Glomerular endothelial cell (primary cell): ENCODE results near the gene NHLRC1. TPM values are rescaled to one million over a fixed set of nuclear protein-coding genes. Genes with fewer than 3 reads are reported as not detected.

Experiments used
- DNase-seq: peaks from one replicate; pipeline ENCODE4 v3.0.0-alpha.2; 2011; ENCODE audit warnings: low read depth, low spot score; ENCODE audit errors: extremely low read depth
- total RNA-seq: library from RNA; depleted of rRNA; stranded (reverse); fragments of >200 nt; gene quantifications from 2 replicates; pipeline ENCODE4 v1.2.3, GENCODE V29; 2015

NHLRC1 gene
- total RNA-seq, 1 donor from 2014 or later: 3.6 TPM

DNA sequence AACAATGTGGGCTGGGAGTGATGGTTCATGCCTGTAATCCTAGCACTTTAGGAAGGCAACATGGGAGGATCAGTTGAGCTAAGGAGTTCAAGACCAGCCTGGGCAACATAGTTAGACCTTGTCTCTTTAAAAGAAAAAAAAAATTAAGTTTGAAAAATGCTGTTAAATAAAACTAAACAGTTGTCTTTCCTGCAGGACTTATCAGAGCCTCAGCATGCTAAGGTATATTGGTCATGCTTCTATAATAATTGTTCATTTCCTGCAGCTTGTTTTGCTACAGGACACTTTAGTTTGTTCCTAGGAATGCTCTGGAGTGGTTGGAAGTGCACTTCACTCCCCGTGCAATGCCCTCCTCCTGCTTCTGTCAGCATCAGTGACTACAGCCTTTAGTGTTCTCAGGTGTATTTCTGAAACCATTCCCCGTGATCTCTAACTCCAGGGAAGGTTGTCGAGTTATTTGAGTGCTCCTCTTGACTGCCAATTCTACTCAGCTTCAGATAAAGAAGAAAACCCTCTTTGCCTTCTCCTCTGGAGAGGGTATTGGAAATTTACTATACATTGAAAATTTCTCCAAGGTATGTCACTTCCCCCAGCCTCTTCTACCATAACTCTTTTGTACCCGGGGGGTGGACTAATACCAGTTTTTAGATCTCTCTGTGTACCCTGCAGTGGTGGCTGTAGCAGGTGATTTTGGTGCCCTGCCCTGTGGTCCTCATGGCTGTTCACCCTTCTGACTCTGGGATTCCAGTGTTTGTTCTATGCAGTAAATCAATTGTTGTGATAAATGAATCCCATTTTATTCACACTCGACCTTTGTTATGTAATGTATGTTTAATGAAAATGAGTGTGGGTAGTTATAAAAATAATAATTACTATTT lies 33.8 kb downstream of the NHLRC1 start:
- no peak for DNase-seq

DNA sequence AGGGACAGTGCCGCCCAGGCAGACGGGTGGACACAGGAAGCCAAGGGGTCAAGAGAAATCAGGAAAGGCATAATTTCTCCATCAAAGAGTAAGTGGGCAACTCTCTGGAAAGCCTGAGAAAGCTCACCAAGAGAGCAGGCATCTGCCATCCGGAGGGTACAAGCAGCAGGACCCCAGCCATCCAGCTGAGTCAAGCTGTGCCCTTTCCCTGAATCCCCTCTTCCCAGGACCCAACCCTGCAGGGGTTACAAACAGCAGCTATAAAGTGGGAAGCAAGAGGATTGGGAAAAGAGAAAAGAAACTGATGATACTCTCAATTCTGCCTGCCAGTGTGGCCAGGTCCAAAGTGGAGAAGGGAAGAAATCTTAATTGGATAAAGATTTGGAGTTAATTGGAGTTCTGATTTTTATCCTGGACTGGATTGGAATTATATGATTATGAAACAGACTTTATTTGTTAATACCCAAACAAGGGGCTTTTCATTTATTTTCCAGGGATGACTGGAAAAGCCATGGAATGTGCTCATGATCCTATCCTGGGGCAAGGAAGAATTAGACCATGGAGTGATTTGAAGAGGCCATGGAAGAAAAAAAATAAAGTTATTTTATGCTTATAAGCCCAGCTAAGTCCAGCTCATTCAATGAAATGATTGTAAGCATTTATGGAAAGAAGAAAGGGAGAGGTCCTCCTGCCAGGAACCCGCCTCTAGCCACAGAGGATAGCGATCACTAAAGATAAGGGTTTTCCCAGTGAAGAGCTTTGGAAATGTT lies 34.9 kb downstream of the NHLRC1 start:
- no peak for DNase-seq

DNA sequence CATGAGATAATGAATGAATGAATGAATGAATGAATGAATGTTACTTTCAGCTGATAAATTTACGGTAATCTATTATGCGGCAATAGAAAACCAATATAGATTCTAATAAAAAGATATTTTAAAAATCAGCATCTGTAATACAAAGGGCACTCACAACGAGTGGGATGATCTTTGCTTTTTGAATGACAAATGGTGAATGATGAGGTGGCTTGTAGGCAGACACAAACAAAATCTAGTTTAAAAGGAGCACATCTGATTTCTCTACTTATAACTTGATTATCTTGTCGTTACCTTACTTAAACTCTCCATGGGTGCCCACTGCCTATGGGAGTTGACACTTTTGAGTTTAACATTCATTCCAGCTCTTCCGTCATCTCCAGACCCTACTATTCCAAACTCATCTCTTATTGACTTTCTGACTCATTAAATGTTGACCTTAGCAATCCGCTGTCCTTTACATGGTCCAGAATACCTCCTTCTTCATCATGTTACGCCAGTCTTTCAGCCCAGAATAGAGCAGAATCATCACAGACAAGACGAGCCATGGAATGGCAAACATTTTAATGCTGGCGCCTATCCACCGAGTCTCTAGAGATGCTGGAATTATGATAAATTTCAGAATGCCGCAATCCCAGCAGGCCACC lies 41.3 kb downstream of the NHLRC1 start:
- no peak for DNase-seq

DNA sequence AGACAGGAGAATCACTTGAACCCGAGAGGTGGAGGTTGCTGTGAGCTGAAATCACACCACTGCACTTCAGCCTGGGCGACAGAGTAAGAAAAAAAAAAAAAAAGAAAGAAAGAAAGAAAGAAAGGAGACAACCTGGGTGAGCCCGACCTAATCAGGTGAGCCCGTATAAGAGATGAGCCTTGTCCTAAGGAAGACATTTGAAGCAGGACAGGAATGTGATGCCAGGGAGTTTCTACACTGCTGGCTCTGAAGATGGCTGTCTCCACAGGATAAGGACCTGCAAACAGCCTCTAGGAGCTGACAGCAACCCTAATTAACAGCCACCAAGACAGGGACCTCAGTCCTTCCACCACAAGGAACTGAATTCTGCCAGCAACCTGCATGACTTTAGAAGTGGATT lies 41.9 kb downstream of the NHLRC1 start:
- DNase-seq: no peak

DNA sequence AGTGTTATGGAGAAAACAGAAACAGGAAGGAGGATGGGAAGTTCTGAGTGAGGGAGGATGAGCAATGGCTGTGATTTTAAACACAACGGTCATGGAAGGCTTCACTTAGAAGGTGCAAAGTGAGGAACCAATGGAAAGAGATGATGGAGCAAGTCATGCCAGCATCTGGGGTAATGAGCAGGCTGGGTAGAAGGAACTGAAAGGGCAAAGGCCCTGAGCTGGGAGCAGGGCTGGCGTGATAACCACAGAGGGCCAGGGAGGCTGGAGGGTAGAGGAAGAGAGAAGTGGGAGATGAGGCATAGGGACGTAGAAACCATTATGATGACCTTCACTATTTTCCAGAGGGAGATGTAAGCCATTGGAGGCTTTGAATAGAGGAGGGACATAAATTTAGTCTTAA lies 43.6 kb downstream of the NHLRC1 start:
- no peak for DNase-seq

DNA sequence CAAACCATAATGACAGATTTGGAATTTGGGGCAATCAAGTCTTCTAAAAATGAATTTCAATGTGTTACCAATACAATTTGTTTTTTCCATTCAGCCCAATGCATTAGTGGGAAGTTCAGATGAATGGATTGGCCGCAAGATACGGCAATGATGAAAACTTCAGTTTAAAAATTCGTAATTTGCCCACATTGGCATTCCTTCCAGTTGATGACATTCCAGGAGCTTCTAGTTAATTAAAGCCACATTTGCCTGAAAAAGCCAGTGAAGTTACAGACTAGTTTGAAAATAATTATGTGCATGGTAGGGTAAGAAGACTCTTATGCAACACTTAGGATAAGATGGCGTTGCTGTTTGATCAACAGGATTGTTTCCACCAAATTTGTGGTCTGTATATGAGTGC lies 46.2 kb downstream of the NHLRC1 start:
- no peak for DNase-seq

DNA sequence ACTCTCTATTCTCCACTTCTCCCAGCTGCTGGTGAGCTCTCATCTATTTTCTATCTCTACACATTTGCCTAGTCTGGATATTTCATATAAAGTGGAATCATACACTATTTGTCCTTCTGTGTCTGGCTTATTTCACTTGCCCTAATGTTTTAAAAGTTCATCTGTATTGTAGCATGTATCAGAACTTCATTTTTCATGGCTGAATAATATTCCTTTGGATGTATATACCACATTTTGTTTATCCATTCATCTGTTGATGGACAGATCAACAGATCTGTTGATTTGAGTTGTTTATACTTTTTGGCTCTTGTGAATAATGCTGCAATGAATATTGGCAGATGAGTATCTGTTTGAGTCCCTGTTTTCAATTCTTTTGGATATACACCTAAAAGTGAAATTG lies 49.6 kb downstream of the NHLRC1 start:
- no peak for DNase-seq

DNA sequence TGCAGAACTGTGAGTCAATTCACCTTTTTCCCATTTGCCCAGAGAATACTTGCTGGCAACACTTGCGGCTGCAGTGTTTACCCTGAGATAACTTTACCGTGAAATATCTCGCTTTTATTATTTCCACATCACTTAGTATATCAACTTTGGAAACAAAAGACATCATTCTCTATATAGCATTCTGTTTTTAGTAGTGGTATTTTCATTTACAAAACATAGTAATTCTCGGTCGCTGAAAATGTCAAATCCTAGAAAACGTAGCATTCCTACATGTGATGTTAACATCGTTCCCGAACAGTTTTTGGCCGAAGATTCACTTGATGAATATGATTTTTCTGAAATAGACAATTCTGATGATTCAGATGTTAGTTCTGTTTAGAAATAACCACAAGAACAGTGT lies 52.0 kb downstream of the NHLRC1 start:
- no peak for DNase-seq

Other genes starting within 250 kb of the NHLRC1 start
- gene KIF13A, start 135.0 kb downstream of the NHLRC1 start, total RNA-seq: 57.5 and 59.7 TPM in 2 replicates
- 10.4 and 10.5 TPM in 2 replicates for gene TPMT, start 32.4 kb upstream of the NHLRC1 start, total RNA-seq
- 7.9 and 13.5 TPM in 2 replicates for gene KDM1B, start 32.7 kb upstream of the NHLRC1 start, total RNA-seq
- gene DEK, start 141.9 kb upstream of the NHLRC1 start, total RNA-seq: 46.0 and 78.8 TPM in 2 replicates